ENCODE data around the gene SH3RF3.

- TF ChIP-seq RARB (CRISPR knock-in tag; IDR thresholded peaks at IDR 0.05) = no peak
- no peak for TF ChIP-seq ISL1 (CRISPR knock-in tag; IDR thresholded peaks at IDR 0.05)
- TF ChIP-seq ZFP30 (CRISPR knock-in tag; IDR thresholded peaks at IDR 0.05) = no peak
- no peak for TF ChIP-seq PPARA (CRISPR knock-in tag; IDR thresholded peaks at IDR 0.05; ENCODE audit: borderline replicate concordance)
- TF ChIP-seq PATZ1 (CRISPR knock-in tag; IDR thresholded peaks at IDR 0.05; ENCODE audit: borderline replicate concordance) = no peak
- TF ChIP-seq CSRNP3 (CRISPR knock-in tag; IDR thresholded peaks at IDR 0.05) = no peak
- no peak for TF ChIP-seq TOX (CRISPR knock-in tag; IDR thresholded peaks at IDR 0.05; ENCODE audit: borderline replicate concordance)
- no peak for TF ChIP-seq ZNF565 (CRISPR knock-in tag; conservative IDR thresholded peaks at IDR 0.05; ENCODE audit: low read depth)
- no peak for TF ChIP-seq ESRRG (CRISPR knock-in tag; IDR thresholded peaks at IDR 0.05)
- TF ChIP-seq SNAI2 (CRISPR knock-in tag; IDR thresholded peaks at IDR 0.05) = no peak
Measured at GRCh38 chr2:109143214-109144187, 14.5 kb downstream of the SH3RF3 start.

Measured in SK-N-SH treated with all-trans-retinoic acid at 6 μM for 48 hours (cell line).